ENCODE results near the gene SERAC1. TPM values are rescaled to one million over a fixed set of nuclear protein-coding genes. Genes with fewer than 3 reads are reported as not detected.
"Not testable (repeated sequence)": the region's sequence is repeated elsewhere in the genome, so short reads cannot be mapped to it uniquely, and the experiment has no call there.

SERAC1 gene
- polyA plus RNA-seq, 1 of the 3 experiments (the other 2 are of a cell fraction), result 5.6 TPM

GRCh38 chr6:158170656-158171081, 2.6 kb upstream of the SERAC1 start (continued):
- TF ChIP-seq ZBTB33 (IDR thresholded peaks at IDR 0.05; ENCODE audit: borderline replicate concordance, low read depth) (no peak), NFIC (IDR thresholded peaks at IDR 0.05; ENCODE audit: borderline replicate concordance) (peak; percentile 76; the same call in 1 of the 2 replicates), TEAD4 (IDR thresholded peaks at IDR 0.05; ENCODE audit: borderline replicate concordance, insufficient read depth) (peak; percentile 71; the same call in 1 of the 2 replicates)

GRCh38 chr6:158169634-158170033, 1.6 kb upstream of the SERAC1 start:
- CTCF ChIA-PET, result not testable (repeated sequence)

GRCh38 chr6:158165919-158166416, 2.1 kb downstream of the SERAC1 start:
- no peaks in the 10 kb centered on the region for H3K9me3 ChIP-seq
- no peaks in the 10 kb centered on the region for H3K36me3 ChIP-seq (replicated peaks in 1 of 2; ENCODE audit: control insufficient read depth in 1 of 2, insufficient read depth in 2 of 2, low read length in 1 of 2)
- 96% methylated on average over 1 of the region's 1 CpG for WGBS (ENCODE audit: low lambda C conversion rate)
- H3K79me2 ChIP-seq (ENCODE audit: insufficient read depth), result peaks cover 69% of the 10 kb centered on the region
- H4K20me1 ChIP-seq (ENCODE audit: insufficient read depth), result no peaks in the 10 kb centered on the region
- H3K4me2 ChIP-seq, result no peak overlapping the region
- no peak overlapping the region for H3K9ac ChIP-seq
- no peak for DNase-seq
- no peaks in the 10 kb centered on the region for H3K27me3 ChIP-seq (ENCODE audit: insufficient read depth)
- H3K4me1 ChIP-seq (ENCODE audit: control insufficient read depth in 1 of 2, insufficient read depth in 2 of 2, low read depth in 1 of 2, low read length in 1 of 2), result peaks cover 2 to 27% of the 10 kb centered on the region in 2 experiments
- CTCF ChIA-PET, result no interaction called here
- POLR2A ChIA-PET, result no interaction called here
- H3F3A ChIP-seq (replicated peaks; ENCODE audit: insufficient read depth), result peaks cover 31% of the 10 kb centered on the region
- no peak for TF ChIP-seq CTCF (IDR thresholded peaks at IDR 0.05)
- no peak for TF ChIP-seq ZBTB33 (IDR thresholded peaks at IDR 0.05; ENCODE audit: borderline replicate concordance, low read depth)
- no peak for TF ChIP-seq RAD21 (IDR thresholded peaks at IDR 0.05; ENCODE audit: low read length)
- TF ChIP-seq MEF2A (IDR thresholded peaks at IDR 0.05; ENCODE audit: borderline replicate concordance, low read depth), result no peak
- TF ChIP-seq PBX3 (IDR thresholded peaks at IDR 0.05), result no peak
- H3K27ac ChIP-seq (ENCODE audit: low read depth in 2 of 2, low read length in 1 of 2), result no peak overlapping the region
- H3K4me3 ChIP-seq (ENCODE audit: low read depth in 2 of 2, low read length in 1 of 2), result no peak overlapping the region
- no peak overlapping the region for H2AFZ ChIP-seq (ENCODE audit: low read depth)
- H3K9me2 ChIP-seq, result no peaks in the 10 kb centered on the region

More at GRCh38 chr6:158169634-158170033, 1.6 kb upstream of the SERAC1 start:
- over 99% methylated on average over 6 of the region's 6 CpGs for whole genome bisulfite sequencing (ENCODE audit: low lambda C conversion rate)
- H3K9me3 ChIP-seq; POLR2A ChIA-PET; H3K4me3 ChIP-seq (ENCODE audit: low read depth in 2 of 2, low read length in 1 of 2); H3K9ac ChIP-seq; H4K20me1 ChIP-seq (ENCODE audit: insufficient read depth); H3K27me3 ChIP-seq (ENCODE audit: insufficient read depth); H3K9me2 ChIP-seq; DNase-seq: not testable (repeated sequence)
- Histone ChIP-seq H3K4me1 (ENCODE audit: control insufficient read depth in 1 of 2, insufficient read depth in 2 of 2, low read depth in 1 of 2, low read length in 1 of 2) (peaks cover 2 to 24% of the 10 kb centered on the region in 2 experiments), H3K27ac (ENCODE audit: low read depth in 2 of 2, low read length in 1 of 2) (peak overlapping the region; percentile 74 to 84; a peak in 3 of 4 replicates), H3K36me3 (replicated peaks in 1 of 2; ENCODE audit: control insufficient read depth in 1 of 2, insufficient read depth in 2 of 2, low read length in 1 of 2) (peaks cover 4 to 16% of the 10 kb centered on the region in 2 experiments), H3F3A (replicated peaks; ENCODE audit: insufficient read depth) (peaks cover 40% of the 10 kb centered on the region), H2AFZ (ENCODE audit: low read depth) (0 out of 2 replicates have a peak overlapping the region, but pooled peaks have one; percentile 11), H3K79me2 (ENCODE audit: insufficient read depth) (peaks cover 56% of the 10 kb centered on the region), H3K4me2 (peak overlapping the region; percentile 50)

Data from SK-N-SH (cell line).